LNCaP clone FGC (cell line): ENCODE results near the gene BEND2.

Source experiments
- DNase-seq: peaks from one replicate; pipeline ENCODE4 v3.0.0-alpha.2; 2011; ENCODE audit warnings: low read depth
- H3K4me3 ChIP-seq: 2 replicates; pipeline ENCODE4 v1.5.1; 2011; ENCODE audit warnings: mild to moderate bottlenecking, low read depth, low read length, control low read depth
- TF ChIP-seq, protein P1 (sequence below): IDR thresholded peaks from 2 replicates; pipeline ENCODE4 v1.5.1; 2012; ENCODE audit warnings: mild to moderate bottlenecking; ENCODE audit not compliant: control insufficient read depth, insufficient read depth; ENCODE audit errors: extremely low read depth

BEND2 gene

DNA sequence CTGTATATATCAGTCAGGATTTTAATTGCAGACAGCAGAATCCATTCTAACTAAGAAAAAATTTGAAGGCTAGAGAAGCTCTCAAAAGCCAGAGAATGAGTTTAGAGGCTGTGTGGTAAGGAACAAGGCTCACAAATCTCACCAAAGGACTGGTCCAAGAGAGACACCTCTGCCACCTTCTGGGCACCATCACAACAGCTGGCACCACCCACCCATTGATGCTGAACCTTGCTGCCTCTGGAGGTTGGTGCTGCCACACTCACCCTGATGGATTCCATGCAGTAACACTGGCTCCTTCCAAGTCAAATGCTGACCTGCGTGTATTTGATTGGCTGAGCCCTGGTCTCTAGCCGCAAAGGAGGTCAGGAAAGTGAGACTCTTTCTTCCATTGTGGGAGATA, 100.8 kb downstream of the BEND2 start:
- peak; percentile 7 for DNase-seq
- no peak overlapping the region for H3K4me3 ChIP-seq
- TF ChIP-seq, protein P1, sequence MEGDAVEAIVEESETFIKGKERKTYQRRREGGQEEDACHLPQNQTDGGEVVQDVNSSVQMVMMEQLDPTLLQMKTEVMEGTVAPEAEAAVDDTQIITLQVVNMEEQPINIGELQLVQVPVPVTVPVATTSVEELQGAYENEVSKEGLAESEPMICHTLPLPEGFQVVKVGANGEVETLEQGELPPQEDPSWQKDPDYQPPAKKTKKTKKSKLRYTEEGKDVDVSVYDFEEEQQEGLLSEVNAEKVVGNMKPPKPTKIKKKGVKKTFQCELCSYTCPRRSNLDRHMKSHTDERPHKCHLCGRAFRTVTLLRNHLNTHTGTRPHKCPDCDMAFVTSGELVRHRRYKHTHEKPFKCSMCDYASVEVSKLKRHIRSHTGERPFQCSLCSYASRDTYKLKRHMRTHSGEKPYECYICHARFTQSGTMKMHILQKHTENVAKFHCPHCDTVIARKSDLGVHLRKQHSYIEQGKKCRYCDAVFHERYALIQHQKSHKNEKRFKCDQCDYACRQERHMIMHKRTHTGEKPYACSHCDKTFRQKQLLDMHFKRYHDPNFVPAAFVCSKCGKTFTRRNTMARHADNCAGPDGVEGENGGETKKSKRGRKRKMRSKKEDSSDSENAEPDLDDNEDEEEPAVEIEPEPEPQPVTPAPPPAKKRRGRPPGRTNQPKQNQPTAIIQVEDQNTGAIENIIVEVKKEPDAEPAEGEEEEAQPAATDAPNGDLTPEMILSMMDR = peak; percentile 31; the same call in 1 of the 2 replicates
